T-cell (primary cell): ENCODE measurements around the gene RNF180. TPM values are rescaled to one million over a fixed set of nuclear protein-coding genes. Genes with fewer than 3 reads are reported as not detected.
"Not testable (repeated sequence)": the region's sequence is repeated elsewhere in the genome, so short reads cannot be mapped to it uniquely, and the experiment has no call there.

Experiments used
- ATAC-seq, 4 experiments: fragments of 200-7000 bp in 3 of 4; fragments of 150-1000 bp in 1 of 4; cut with Tn5 transposase; replicated peaks in 1 of 4; 1 replicate in 3 of 4; 2 replicates in 1 of 4; pipeline ENCODE4 v1.10.0; 2021; ENCODE audit warnings: moderate library complexity in 3 of 4, mild to moderate bottlenecking in 2 of 4, moderate number of reproducible peaks in 1 of 4
- CTCF ChIA-PET, 2 donors: fragments of 300-600 bp; sonication (Branson Sonifier 250); formaldehyde crosslinking; loops; one replicate each; lab custom pipeline; 2022; ENCODE audit warnings: antibody characterized with exemption in 2 of 2; lab: Charles Lee
- POLR2A ChIA-PET, 2 donors: fragments of 300-600 bp; sonication (Branson Sonifier 250); formaldehyde crosslinking; loops; one replicate each; lab custom pipeline; 2022; ENCODE audit warnings: antibody characterized with exemption in 2 of 2; lab: Charles Lee
- DNase-seq, 35 experiments: peaks; one replicate each; pipeline versions ENCODE4 v3.0.0 to v3.0.0-alpha.2; 2013 to 2023
- H3K27ac ChIP-seq: one replicate; pipeline ENCODE4 v1.5.1; 2013; ENCODE audit warnings: low read length
- H3K27me3 ChIP-seq, 2 experiments: replicated peaks in 1 of 2; 1 replicate in 1 of 2; 2 replicates in 1 of 2; pipeline versions ENCODE4 v1.6.1 to v1.7.0; 2013; ENCODE audit warnings: low read length in 1 of 2, mixed read lengths in 1 of 2; ENCODE audit not compliant: control insufficient read depth in 2 of 2, insufficient read depth in 2 of 2; ENCODE audit errors: extremely low read depth in 1 of 2
- H3K36me3 ChIP-seq, 2 donors: 1 replicate in 1 of 2; 2 replicates in 1 of 2; pipeline versions ENCODE4 v1.6.1 to v1.7.0; 2013; ENCODE audit warnings: low read length in 1 of 2; ENCODE audit not compliant: control insufficient read depth in 2 of 2, insufficient read depth in 1 of 2; ENCODE audit errors: extremely low read depth in 1 of 2
- H3K4me1 ChIP-seq, 2 experiments: 1 replicate in 1 of 2; 2 replicates in 1 of 2; pipeline versions ENCODE4 v1.6.1 to v1.7.0; 2013; ENCODE audit warnings: low read length in 2 of 2, mixed read lengths in 1 of 2; ENCODE audit not compliant: insufficient read depth in 2 of 2, control insufficient read depth in 1 of 2; ENCODE audit errors: extremely low read depth in 1 of 2
- H3K4me3 ChIP-seq, 2 donors: 1 replicate in 1 of 2; 2 replicates in 1 of 2; pipeline versions ENCODE4 v1.5.1 to v1.7.0; 2013; ENCODE audit warnings: mild to moderate bottlenecking in 2 of 2, low read length in 1 of 2, moderate library complexity in 1 of 2; ENCODE audit not compliant: control insufficient read depth in 1 of 2; ENCODE audit errors: extremely low read depth in 1 of 2
- H3K9me3 ChIP-seq: 2 replicates; pipeline ENCODE4 v1.7.0; 2013
- H3K27ac Mint-ChIP-seq, 2 donors: one replicate each; pipeline ENCODE4 v1.8.0; 2020 to 2021; ENCODE audit warnings: mild to moderate bottlenecking in 2 of 2, mixed read lengths in 2 of 2
- H3K27me3 Mint-ChIP-seq, 2 donors: one replicate each; pipeline ENCODE4 v1.8.0; 2021 to 2022; ENCODE audit warnings: mixed read lengths in 2 of 2
- H3K36me3 Mint-ChIP-seq: one replicate; pipeline ENCODE4 v1.8.0; 2021; ENCODE audit warnings: mixed read lengths
- H3K4me1 Mint-ChIP-seq, 3 donors: one replicate each; pipeline ENCODE4 v1.8.0; 2020 to 2022; ENCODE audit warnings: mixed read lengths in 3 of 3, mild to moderate bottlenecking in 1 of 3
- H3K4me3 Mint-ChIP-seq, 3 donors: one replicate each; pipeline ENCODE4 v1.8.0; 2020 to 2022; ENCODE audit warnings: mild to moderate bottlenecking in 3 of 3, mixed read lengths in 3 of 3, moderate library complexity in 3 of 3
- H3K9me3 Mint-ChIP-seq, 3 donors: one replicate each; pipeline ENCODE4 v1.8.0; 2020 to 2022; ENCODE audit warnings: mixed read lengths in 3 of 3
- WGBS: methylation state at CpG from one replicate; pipeline ENCODE4 v1.1.5; 2013; ENCODE audit warnings: missing lambda C conversion rate; ENCODE audit not compliant: insufficient coverage; 5-methylcytosine and 5-hydroxymethylcytosine counted together
- total RNA-seq, 35 experiments: library from RNA in 6 of 35; stranded (reverse) in 6 of 35; fragments of 120-200 nt in 1 of 35; gene quantifications; one replicate each; pipeline versions ENCODE4 v1.2.1 to v1.2.4 and lab custom pipeline; 2013 to 2026

Gene RNF180
- total RNA-seq, 5 donors from 2014 or later (not counting 1 experiment from before 2014, with no cell fraction given) = not detected

GRCh38 chr5:64407103-64407825, 241.6 kb downstream of the RNF180 start:
- H3K4me3 ChIP-seq, H3K4me1 Mint-ChIP-seq, H3K27ac Mint-ChIP-seq, DNase-seq, H3K27me3 ChIP-seq, ATAC-seq, H3K36me3 Mint-ChIP-seq, H3K9me3 ChIP-seq, H3K36me3 ChIP-seq, H3K4me1 ChIP-seq, POLR2A ChIA-PET, CTCF ChIA-PET, H3K27ac ChIP-seq, H3K27me3 Mint-ChIP-seq, H3K4me3 Mint-ChIP-seq: not testable (repeated sequence)
- H3K9me3 Mint-ChIP-seq = peaks cover 20 to 31% (median 30%) of the 10 kb centered on the region in 3 donors
- 58% methylated on average over 4 of the region's 5 CpGs for WGBS

- no peaks in the 10 kb centered on the region for H3K4me1 ChIP-seq
- 53% methylated on average over 3 of the region's 4 CpGs for WGBS
- POLR2A ChIA-PET = no interaction called here
- no peak for DNase-seq
- H3K4me1 Mint-ChIP-seq = no peaks in the 10 kb centered on the region
- ATAC-seq = no peak
- no peaks in the 10 kb centered on the region for H3K36me3 ChIP-seq
- no peak overlapping the region for H3K4me3 ChIP-seq
- H3K9me3 ChIP-seq = no peaks in the 10 kb centered on the region
- no peaks in the 10 kb centered on the region for H3K27me3 Mint-ChIP-seq
- H3K36me3 Mint-ChIP-seq = no peaks in the 10 kb centered on the region
- H3K27ac Mint-ChIP-seq = no peak overlapping the region
- H3K4me3 Mint-ChIP-seq = no peak overlapping the region
- H3K9me3 Mint-ChIP-seq = peaks cover 10 to 19% (median 12%) of the 10 kb centered on the region in 3 donors
- CTCF ChIA-PET = no interaction called here
- no peaks in the 10 kb centered on the region for H3K27me3 ChIP-seq
- no peak overlapping the region for H3K27ac ChIP-seq
Measured at GRCh38 chr5:64417390-64417789, 251.7 kb downstream of the RNF180 start.

GRCh38 chr5:64418013-64418412, 252.4 kb downstream of the RNF180 start:
- H3K4me1 Mint-ChIP-seq = no peaks in the 10 kb centered on the region
- H3K9me3 Mint-ChIP-seq = peaks cover 11 to 17% (median 14%) of the 10 kb centered on the region in 3 donors
- CTCF ChIA-PET = no interaction called here
- DNase-seq (no peak), ATAC-seq (no peak)
- H3K4me3 ChIP-seq = no peak overlapping the region
- POLR2A ChIA-PET = no interaction called here
- no peak overlapping the region for H3K4me3 Mint-ChIP-seq
- no CpG with 5 or more reads among the region's 2 CpGs for WGBS
- no peak overlapping the region for H3K27ac Mint-ChIP-seq
- no peaks in the 10 kb centered on the region for H3K36me3 Mint-ChIP-seq
- no peaks in the 10 kb centered on the region for H3K27me3 Mint-ChIP-seq
- no peaks in the 10 kb centered on the region for H3K4me1 ChIP-seq
- H3K27ac ChIP-seq = no peak overlapping the region
- no peaks in the 10 kb centered on the region for H3K27me3 ChIP-seq
- H3K36me3 ChIP-seq = no peaks in the 10 kb centered on the region
- H3K9me3 ChIP-seq = no peaks in the 10 kb centered on the region

Other genes with a start within 250 kb of the RNF180 start
- gene HTR1A, start 203.4 kb upstream of the RNF180 start, total RNA-seq = not detected